Progenitor cell of endocrine pancreas (in vitro differentiated cells): Measurements from ENCODE around the gene FUT3. TPM values are rescaled to one million over a fixed set of nuclear protein-coding genes. Genes with fewer than 3 reads are reported as not detected.

Source experiments
- DNase-seq: peaks from one replicate; pipeline ENCODE4 v3.0.0; 2021; ENCODE audit warnings: low spot score; ENCODE audit not compliant: unreplicated experiment
- H3K27ac Mint-ChIP-seq: 2 replicates; pipeline ENCODE4 v1.8.0; 2021; ENCODE audit warnings: mild to moderate bottlenecking, moderate library complexity, mixed read lengths
- H3K27me3 Mint-ChIP-seq: 2 replicates; pipeline ENCODE4 v1.8.0; 2021; ENCODE audit warnings: mixed read lengths
- H3K36me3 Mint-ChIP-seq: 2 replicates; pipeline ENCODE4 v1.8.0; 2022; ENCODE audit warnings: mixed read lengths; ENCODE audit not compliant: insufficient read depth
- H3K4me1 Mint-ChIP-seq: 2 replicates; pipeline ENCODE4 v1.8.0; 2021; ENCODE audit warnings: low read depth, mixed read lengths
- H3K4me3 Mint-ChIP-seq: 2 replicates; pipeline ENCODE4 v1.8.0; 2021; ENCODE audit warnings: low read depth, mild to moderate bottlenecking, moderate library complexity, mixed read lengths
- H3K9me3 Mint-ChIP-seq: 2 replicates; pipeline ENCODE4 v1.8.0; 2021; ENCODE audit warnings: low read depth, mixed read lengths
- CTCF ChIP-seq: fragments of 200-600 bp; sonication (generic); IDR thresholded peaks from one replicate; pipeline ENCODE4 v1.5.0; 2021; ENCODE audit warnings: antibody characterized with exemption, mild to moderate bottlenecking; ENCODE audit not compliant: unreplicated experiment
- total RNA-seq: library from RNA; stranded (reverse); gene quantifications from 2 replicates; pipeline ENCODE4 v1.2.1, GENCODE V29; 2021

Gene FUT3
- total RNA-seq, 1 donor from 2014 or later, result not detected

- no peak for DNase-seq
- H3K27me3 Mint-ChIP-seq, result peaks cover 39% of the 10 kb centered on the region
- no peak for TF ChIP-seq CTCF
- no peak overlapping the region for H3K4me3 Mint-ChIP-seq
- H3K27ac Mint-ChIP-seq, result no peak overlapping the region
- H3K9me3 Mint-ChIP-seq, result no peaks in the 10 kb centered on the region
- no peaks in the 10 kb centered on the region for H3K36me3 Mint-ChIP-seq
- peaks cover 4% of the 10 kb centered on the region for H3K4me1 Mint-ChIP-seq
Observed at GRCh38 chr19:5801796-5802619, 49.2 kb downstream of the FUT3 start.

GRCh38 chr19:5800361-5801270 is 50.6 kb downstream of the FUT3 start:
- Mint-ChIP-seq H3K9me3 (no peaks in the 10 kb centered on the region), H3K36me3 (no peaks in the 10 kb centered on the region), H3K4me3 (no peak overlapping the region), H3K27me3 (peaks cover 37% of the 10 kb centered on the region), H3K27ac (no peak overlapping the region), H3K4me1 (peaks cover 4% of the 10 kb centered on the region)
- TF ChIP-seq CTCF, result no peak
- DNase-seq, result no peak

- Mint-ChIP-seq H3K4me3 (no peak overlapping the region), H3K27me3 (peaks cover 36% of the 10 kb centered on the region), H3K9me3 (no peaks in the 10 kb centered on the region), H3K4me1 (peaks cover 4% of the 10 kb centered on the region), H3K27ac (no peak overlapping the region), H3K36me3 (no peaks in the 10 kb centered on the region)
- no peak for DNase-seq
- TF ChIP-seq CTCF, result no peak
Observed at GRCh38 chr19:5799247-5800241, 51.7 kb downstream of the FUT3 start.

- Mint-ChIP-seq H3K4me1 (peaks cover 2% of the 10 kb centered on the region), H3K4me3 (no peak overlapping the region), H3K36me3 (no peaks in the 10 kb centered on the region), H3K9me3 (no peaks in the 10 kb centered on the region), H3K27ac (no peak overlapping the region), H3K27me3 (peaks cover 25% of the 10 kb centered on the region)
- no peak for TF ChIP-seq CTCF
- DNase-seq, result no peak
Observed at GRCh38 chr19:5798244-5798643, 53.0 kb downstream of the FUT3 start.
